ENCODE data around the gene DLX4.
A peak's percentile ranks its signal among the peaks of the same experiment; 100 is the strongest.

DLX4 gene

DNA sequence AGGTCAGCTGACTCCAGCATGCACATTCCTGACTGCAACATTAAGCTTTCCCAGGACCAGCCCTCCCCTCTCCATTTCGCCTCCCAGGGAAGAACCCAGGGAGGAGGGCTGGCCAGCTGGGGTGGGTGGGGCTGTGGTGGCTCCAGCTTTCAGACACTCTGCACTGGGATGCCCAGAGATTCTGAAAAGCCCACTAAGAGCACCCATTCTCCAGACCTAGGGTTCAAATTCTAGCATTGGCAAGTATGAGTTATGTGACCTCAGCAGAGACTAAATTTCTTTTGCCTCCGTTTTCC is 18.2 kb downstream of the DLX4 start:
- DNase-seq (ENCODE audit: low spot score): no peak

GRCh38 chr17:49987681-49988441 is 18.9 kb downstream of the DLX4 start:
- DNase-seq (ENCODE audit: low spot score): no peak

DNA sequence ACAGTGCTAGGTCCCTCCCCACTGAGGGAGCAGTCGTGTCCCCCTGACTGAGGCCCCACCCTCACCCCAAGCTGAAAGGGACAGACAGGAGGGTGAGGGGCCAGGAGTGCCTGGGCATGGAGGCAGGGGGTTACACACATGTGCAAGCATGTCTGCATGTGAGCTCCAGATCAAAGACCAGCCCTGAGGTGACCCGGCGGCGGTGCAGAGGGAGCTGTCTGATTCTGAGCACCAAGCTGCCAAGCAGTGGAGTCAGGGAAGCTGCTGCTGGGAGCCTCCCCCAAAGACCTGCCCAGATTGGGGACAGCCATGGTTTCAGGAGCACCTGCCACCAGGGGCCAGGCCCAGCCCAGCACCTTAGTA is 20.5 kb downstream of the DLX4 start:
- no peak for DNase-seq (ENCODE audit: low spot score)

- no peak for DNase-seq (ENCODE audit: low spot score)
Observed at GRCh38 chr17:49990331-49990730, 21.3 kb downstream of the DLX4 start.

- DNase-seq (ENCODE audit: low spot score): no peak
Observed at GRCh38 chr17:49990921-49991320, 21.9 kb downstream of the DLX4 start.

- DNase-seq (ENCODE audit: low spot score): no peak
Observed at GRCh38 chr17:49991409-49991808, 22.4 kb downstream of the DLX4 start.

- DNase-seq (ENCODE audit: low spot score): no peak
Observed at GRCh38 chr17:49992191-49992932, 23.4 kb downstream of the DLX4 start.

DNA sequence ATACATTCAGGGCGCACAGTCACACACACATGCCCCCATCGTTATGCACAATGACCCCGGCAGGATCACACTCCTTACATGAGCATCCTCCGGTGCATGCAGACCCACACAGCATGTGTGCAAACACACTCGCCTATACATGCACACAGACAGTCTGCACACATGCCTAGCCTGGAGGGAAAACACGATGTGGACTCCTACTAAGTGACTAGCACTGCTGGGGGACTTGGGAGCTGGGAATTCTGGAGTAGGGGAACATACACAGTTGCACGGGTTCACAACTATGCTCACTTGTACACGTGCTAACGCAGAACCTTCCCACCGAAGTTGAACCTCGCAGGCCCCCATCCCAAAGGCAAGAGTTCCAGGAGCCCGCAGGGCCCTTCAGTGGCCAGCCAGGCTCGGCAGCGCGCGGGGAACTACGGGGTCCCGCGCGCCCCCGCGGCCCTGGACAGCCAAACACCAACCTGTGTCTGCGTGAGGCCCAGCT is 24.0 kb downstream of the DLX4 start:
- DNase-seq (ENCODE audit: low spot score): no peak

DNA sequence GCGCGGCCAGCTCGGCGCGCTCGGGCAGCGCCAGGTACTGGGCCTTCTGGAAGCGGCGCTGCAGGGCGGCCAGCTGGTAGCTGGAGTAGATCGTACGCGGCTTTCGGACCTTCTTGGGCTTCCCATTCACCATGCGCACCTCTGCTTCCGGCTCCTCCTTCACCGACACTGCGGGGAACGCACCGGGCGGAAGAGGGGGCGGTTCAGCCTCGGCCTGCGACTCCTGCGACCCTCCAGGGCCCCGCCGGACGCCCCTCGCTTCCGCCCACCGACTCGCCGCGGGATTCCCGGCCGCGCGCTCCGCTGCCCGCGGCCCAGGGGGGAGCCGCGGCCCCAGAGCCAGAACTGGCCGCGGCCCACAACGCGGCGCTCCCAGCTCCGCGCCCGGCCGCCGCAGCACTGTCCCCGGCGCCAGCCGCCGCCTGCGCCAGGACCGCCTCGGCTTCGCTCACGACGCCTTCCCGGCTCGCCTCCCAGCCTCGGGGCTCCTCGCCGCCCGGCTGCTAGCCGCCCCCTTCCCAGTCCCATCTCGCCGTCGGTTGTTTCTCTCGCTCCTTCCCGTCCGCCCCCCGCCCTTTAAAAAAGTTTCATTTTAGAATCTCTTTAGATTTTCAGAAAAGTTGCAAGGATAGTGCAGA is 24.6 kb downstream of the DLX4 start:
- no peak for DNase-seq (ENCODE audit: low spot score)

DNA sequence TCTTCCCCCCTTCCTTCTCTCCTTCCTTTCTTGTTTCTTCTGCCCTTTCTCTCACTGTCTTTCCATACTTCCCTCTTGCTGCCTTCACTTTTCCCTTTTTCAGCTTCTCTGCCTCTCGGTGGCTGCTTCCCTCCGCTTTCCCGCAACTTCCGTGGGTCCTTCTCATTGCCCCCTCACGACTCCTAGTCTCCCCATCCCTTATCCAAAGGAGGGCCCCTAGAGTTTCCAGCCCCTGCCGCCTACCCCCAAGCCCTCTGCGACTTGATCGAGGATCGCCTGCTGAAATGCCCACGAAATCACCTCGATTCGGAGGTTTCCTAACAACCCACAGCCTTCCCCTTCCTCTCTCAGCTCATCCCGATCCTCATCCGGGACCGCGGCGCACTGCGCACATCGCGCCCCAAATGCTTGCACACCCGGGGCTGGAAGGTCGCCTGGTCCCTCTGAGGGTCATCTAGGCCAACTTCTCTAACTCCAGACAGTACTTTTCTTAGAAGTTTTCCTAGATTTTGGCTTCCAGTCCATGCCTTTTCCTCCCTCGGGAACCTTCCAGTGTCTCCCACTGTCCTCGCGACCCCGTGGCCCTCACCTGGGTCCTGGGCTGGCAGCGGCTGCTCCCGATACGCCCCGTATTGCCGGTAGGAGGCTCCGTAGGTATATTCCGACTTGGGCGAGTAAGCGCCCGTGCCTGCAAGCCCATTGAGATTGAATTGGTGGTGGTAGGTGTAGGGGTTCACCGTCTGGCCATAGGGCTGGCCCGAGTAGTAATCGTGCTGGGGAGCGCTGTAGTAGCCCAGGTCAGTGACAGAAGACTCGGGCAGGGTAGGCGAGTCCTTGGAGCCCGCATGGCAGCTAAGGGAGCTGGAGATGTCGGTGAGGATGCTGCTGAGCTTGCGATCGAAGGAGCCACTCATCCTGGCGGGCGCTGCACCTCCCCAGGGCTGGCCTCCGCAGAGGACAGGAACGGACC is 25.4 kb downstream of the DLX4 start:
- DNase-seq (ENCODE audit: low spot score): no peak

DNA sequence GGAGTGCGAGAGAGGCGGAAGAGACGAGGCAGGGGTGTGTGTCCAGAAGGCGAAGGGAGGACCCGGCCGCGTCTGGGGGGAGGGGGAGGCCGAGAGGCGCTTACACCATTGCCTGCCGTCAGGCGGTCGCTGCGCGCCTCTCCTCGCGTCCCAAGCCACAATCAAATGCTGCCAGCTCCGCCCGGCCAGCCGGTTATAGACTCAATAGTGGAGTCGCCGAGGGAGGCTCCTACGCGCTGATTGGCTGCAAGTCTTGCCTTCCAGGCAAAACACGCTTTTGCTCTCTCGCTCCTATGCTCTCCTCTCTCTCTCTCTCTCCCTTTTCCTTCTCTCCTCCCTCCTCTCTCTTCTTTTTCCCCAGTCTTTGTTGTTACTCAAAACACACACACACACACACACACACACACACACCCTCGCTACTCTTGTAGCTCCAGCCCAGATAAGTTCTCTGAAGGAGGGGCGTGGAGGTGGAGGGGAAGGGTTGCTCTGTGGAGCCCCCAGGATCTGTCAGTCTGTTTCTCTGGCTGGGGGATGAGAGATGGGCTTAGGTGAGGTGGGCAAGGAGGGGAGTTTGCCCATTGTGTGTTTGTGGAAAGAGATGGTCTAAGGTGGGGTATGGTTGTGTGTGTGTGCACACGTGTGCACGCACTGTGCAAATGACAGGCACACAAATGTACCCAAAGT is 26.2 kb downstream of the DLX4 start, which contains the start of gene DLX3:
Gene DLX3, minus strand, starts transcription at position 170 of the 684 bp plus-strand sequence. CDS start 226 bp downstream, outside the sequence.
- peak; percentile 61 for DNase-seq (ENCODE audit: low spot score)

GRCh38 chr17:49996121-49996494 is 27.1 kb downstream of the DLX4 start:
- no peak for DNase-seq (ENCODE audit: low spot score)

GRCh38 chr17:49996495-49997300 is 27.7 kb downstream of the DLX4 start:
- DNase-seq (ENCODE audit: low spot score): peak; percentile 52

- DNase-seq (ENCODE audit: low spot score): no peak
Observed at GRCh38 chr17:49997301-49997650, 28.3 kb downstream of the DLX4 start.

DNA sequence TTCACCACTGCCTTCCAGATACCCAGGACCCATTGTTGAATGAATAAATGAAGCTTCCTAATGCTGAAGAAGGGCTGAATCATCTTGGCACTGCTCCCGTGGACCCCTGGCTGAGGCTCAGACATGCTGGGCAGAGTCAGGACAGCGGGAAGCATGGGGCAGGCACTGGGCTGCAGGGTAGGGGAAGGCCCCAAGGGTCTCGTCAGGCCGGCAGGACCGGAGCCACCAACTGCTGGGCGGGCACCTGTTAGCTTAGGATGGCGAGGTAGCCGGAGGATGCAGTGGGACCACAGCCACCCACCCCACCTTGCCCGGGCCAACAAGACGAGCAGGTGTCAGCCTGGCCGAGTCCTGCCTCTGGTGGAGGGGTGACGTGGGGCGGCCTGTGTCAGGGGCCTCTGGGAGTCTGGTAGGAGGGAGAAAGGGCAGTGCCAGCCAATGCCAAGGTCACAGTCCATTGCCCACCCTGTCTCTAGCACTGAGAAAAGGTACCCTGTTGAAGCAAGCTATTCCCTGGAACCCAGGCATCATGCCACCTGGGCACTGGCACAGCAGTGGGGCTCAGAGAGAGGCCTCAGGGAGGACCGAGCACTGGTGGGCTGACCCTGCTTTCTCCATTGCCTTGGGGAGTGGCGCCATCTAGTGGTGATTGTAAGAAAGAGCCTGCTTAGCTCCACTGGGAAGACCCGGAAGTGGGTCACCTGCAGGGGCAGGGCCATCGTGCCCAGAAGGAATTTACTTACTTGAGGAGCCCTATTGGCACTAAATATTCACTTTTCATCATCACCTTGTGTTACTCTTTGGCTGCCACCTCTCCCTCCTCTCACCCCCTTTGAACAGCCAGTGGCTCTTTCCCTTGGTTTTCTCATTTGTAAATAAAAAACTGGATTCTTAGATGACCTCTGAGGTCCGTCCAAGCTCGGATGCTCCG is 29.0 kb downstream of the DLX4 start:
- DNase-seq (ENCODE audit: low spot score): peak; percentile 87

DNA sequence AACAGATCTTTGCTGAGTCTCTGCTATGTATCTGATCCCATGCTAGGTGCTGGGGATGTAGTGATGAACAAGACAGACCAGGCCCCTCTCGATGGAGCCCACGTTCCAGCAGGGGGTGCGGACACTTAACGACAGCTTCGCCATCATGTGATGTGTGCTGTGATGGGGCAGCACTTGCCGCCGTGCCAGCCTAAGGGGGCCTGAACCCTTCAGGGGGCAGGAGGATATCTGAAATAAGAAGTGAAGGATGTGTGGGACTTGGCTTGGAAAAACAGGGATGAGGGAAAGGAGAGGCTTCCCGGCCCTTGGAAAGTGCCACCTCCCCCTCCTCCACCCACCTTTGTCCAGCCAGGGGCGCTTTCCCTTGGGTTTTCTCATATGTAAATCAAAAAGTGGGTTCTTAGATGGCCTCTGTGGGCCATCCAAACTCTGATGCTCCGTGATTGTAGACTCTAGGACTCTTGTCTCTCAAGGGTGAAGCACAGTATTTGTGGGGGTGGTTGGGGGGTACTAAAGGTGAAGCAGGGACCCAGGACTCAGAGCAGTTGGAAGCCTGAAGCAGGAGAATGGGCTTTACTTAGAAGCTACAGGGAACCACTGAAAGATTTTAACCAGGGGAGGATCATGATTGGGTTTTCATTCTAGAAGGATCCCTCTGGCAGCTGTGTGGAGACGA is 30.0 kb downstream of the DLX4 start:
- no peak for DNase-seq (ENCODE audit: low spot score)

DNA sequence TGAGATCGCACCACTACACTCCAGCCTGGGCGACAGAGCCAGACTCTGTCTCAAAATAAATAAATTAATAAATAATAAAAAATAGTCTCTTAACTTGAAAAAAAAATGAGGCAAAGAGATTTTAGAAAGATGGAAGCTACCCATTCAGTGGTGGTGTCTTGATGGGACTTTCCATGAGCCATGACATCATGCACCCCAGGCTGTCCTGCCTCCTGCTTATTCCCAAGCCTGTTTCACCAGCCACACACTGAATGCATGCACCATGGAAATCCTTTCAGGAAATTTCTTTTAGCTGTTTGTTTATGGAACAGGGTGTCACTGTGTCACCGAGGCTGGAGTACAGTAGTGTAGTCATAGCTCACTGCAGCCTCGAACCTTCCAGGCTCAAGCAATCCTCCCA is 34.9 kb downstream of the DLX4 start:
- no peak for DNase-seq (ENCODE audit: low spot score)

GRCh38 chr17:50009282-50009681 is 40.3 kb downstream of the DLX4 start:
- no peak for DNase-seq (ENCODE audit: low spot score)

All from SK-N-DZ (cell line).